Gastroesophageal sphincter (tissue), 4 donors: Measurements from ENCODE around the gene NGEF. TPM values are rescaled to one million over a fixed set of nuclear protein-coding genes. Genes with fewer than 3 reads are reported as not detected.

Experiments used
- ATAC-seq: fragments of 150-250 bp; one replicate; pipeline ENCODE4 v1.9.1; 2016; ENCODE audit warnings: mild to moderate bottlenecking, moderate library complexity
- H3K27ac ChIP-seq, 4 donors: fragments of 200-600 bp; sonication (generic) in 3 of 4; 1 replicate in 3 of 4; 2 replicates in 1 of 4; pipeline ENCODE4 v1.5.1; 2016 to 2019
- H3K27me3 ChIP-seq: fragments of 200-600 bp; sonication (generic); one replicate; pipeline ENCODE4 v1.5.1; 2019
- H3K36me3 ChIP-seq, 2 donors: fragments of 200-600 bp; sonication (generic); one replicate each; pipeline ENCODE4 v1.5.1; 2019; ENCODE audit warnings: control low read depth in 1 of 2
- H3K4me1 ChIP-seq, 3 donors: fragments of 200-600 bp; sonication (generic); 1 replicate in 2 of 3; 2 replicates in 1 of 3; pipeline ENCODE4 v1.5.1; 2016 to 2019; ENCODE audit warnings: control low read depth in 2 of 3
- H3K4me3 ChIP-seq, 2 donors: fragments of 200-600 bp; sonication (generic); one replicate each; pipeline ENCODE4 v1.5.1; 2019; ENCODE audit warnings: mild to moderate bottlenecking in 1 of 2, moderate library complexity in 1 of 2
- H3K9me3 ChIP-seq, 3 donors: fragments of 200-600 bp; sonication (generic); one replicate each; pipeline ENCODE4 v1.5.1; 2017 to 2019; ENCODE audit warnings: control low read depth in 2 of 3
- EP300 ChIP-seq: sonication (generic); formaldehyde crosslinking; IDR thresholded peaks from one replicate; pipeline ENCODE4 v1.6.1; 2017; ENCODE audit warnings: antibody characterized with exemption, mild to moderate bottlenecking
- POLR2A ChIP-seq, 2 donors: fragments of 450-650 bp; IDR thresholded peaks; one replicate each; pipeline ENCODE4 v1.6.1; 2017; ENCODE audit warnings: antibody characterized with exemption in 2 of 2, mild to moderate bottlenecking in 2 of 2, moderate library complexity in 1 of 2
- POLR2AphosphoS5 ChIP-seq: sonication (generic); formaldehyde crosslinking; IDR thresholded peaks from one replicate; pipeline ENCODE4 v1.6.1; 2017; ENCODE audit warnings: antibody characterized with exemption
- WGBS, 2 donors: methylation state at CpG; one replicate each; pipeline ENCODE4 v1.1.5; 2018; ENCODE audit warnings: low coverage in 1 of 2; 5-methylcytosine and 5-hydroxymethylcytosine counted together
- total RNA-seq, 4 donors: library from RNA; depleted of rRNA; stranded (reverse); fragments of >200 nt; gene quantifications; one replicate each; pipeline ENCODE4 v1.1.0, GENCODE V29; 2016
- TF ChIP-seq, protein P1 (sequence below), 4 experiments: fragments of 200-600 bp in 2 of 4; fragments of 450-650 bp in 2 of 4; sonication (generic) in 1 of 4; IDR thresholded peaks; one replicate each; pipeline ENCODE4 v1.5.1; 2017 to 2019; ENCODE audit warnings: antibody characterized with exemption in 4 of 4, mild to moderate bottlenecking in 2 of 4, moderate library complexity in 2 of 4

The NGEF gene
- total RNA-seq, 4 donors from 2014 or later, result 0.40 to 0.49 (median 0.46) TPM; not detected in 1

DNA sequence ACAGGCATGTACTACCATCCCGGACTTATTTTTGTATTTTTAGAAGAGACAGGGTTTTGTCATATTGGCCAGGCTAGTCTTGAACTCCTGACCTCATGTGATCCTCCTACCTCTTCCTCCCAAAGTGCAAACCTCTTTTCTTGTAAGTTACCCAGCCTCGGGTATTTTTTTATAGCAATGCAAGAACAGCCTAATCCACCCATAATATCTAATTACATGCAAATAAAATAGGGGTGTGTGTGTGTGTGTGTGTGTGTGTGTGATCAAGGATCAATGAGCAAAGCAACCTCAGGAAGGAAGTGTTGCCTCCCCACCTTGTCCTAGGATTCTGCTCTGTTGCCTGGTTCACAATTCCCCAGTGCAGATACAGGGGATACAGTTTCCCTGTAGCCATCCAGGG, 45.6 kb downstream of the NGEF start:
- Histone ChIP-seq H3K36me3 (no peaks in the 10 kb centered on the region), H3K9me3 (peaks cover 0 to 25% (median 0%) of the 10 kb centered on the region in 3 donors), H3K27ac (no peak overlapping the region), H3K4me3 (no peak overlapping the region), H3K27me3 (no peaks in the 10 kb centered on the region), H3K4me1 (no peaks in the 10 kb centered on the region)
- TF ChIP-seq, protein P1, sequence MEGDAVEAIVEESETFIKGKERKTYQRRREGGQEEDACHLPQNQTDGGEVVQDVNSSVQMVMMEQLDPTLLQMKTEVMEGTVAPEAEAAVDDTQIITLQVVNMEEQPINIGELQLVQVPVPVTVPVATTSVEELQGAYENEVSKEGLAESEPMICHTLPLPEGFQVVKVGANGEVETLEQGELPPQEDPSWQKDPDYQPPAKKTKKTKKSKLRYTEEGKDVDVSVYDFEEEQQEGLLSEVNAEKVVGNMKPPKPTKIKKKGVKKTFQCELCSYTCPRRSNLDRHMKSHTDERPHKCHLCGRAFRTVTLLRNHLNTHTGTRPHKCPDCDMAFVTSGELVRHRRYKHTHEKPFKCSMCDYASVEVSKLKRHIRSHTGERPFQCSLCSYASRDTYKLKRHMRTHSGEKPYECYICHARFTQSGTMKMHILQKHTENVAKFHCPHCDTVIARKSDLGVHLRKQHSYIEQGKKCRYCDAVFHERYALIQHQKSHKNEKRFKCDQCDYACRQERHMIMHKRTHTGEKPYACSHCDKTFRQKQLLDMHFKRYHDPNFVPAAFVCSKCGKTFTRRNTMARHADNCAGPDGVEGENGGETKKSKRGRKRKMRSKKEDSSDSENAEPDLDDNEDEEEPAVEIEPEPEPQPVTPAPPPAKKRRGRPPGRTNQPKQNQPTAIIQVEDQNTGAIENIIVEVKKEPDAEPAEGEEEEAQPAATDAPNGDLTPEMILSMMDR (IDR thresholded peaks at IDR 0.05), result no peak
- TF ChIP-seq POLR2AphosphoS5, result no peak
- ATAC-seq, result no peak
- WGBS, 2 donors, result 49 to 57% methylated on average over 1 to 2 of the region's 2 CpGs

DNA sequence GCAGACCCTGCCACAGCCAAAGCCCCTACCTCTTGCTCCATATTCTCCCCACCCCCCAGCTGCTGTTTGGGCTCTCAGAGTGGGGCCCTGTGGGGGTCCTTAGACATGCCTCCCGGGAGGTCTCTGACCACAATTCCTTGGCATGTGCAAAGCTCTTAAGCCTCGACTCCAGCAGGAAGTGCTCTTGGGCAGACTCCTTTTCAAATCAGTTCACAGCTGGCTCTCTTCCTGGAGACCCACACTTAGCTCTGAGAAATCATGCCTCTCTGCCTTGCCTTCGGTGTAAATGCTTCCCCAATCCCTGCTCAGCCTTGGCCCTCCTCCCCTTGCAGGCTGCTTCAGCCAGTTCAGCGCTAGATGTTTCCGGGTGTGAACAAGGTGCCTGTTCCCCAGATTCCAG, 46.9 kb downstream of the NGEF start:
- ATAC-seq, result no peak
- WGBS, 2 donors, result 57% methylated on average over 5 of the region's 5 CpGs; no CpG with 5 or more reads in 1 of the 2 donors
- peaks cover 7% of the 10 kb centered on the region for H3K27me3 ChIP-seq
- TF ChIP-seq POLR2A (IDR thresholded peaks at IDR 0.05) (no peak), POLR2AphosphoS5 (no peak), EP300 (no peak)
- TF ChIP-seq, protein P1 (IDR thresholded peaks at IDR 0.05), result no peak
- H3K9me3 ChIP-seq, result peaks cover 0 to 39% (median 0%) of the 10 kb centered on the region in 3 donors
- no peak overlapping the region for H3K4me3 ChIP-seq
- no peak overlapping the region for H3K27ac ChIP-seq
- H3K4me1 ChIP-seq, result no peaks in the 10 kb centered on the region
- no peaks in the 10 kb centered on the region for H3K36me3 ChIP-seq

DNA sequence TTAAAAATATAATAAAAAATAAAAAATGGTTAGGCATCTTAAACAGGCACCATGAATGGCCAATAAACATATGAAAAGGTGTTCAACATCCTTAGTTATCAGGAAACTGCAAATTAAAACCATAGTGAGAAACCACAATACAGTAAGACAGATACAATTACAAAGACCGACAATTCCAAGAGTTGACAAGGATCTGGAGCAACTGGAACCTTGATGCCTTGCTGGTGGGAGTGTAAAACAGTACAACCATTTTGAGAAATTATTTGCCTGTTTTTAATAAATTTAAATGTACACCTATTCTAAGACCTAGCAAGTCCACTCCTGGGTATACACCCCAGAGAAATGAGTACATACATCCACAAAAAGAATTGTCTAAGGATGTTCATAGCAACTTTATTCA, 49.1 kb downstream of the NGEF start:
- H3K27me3 ChIP-seq, result peaks cover 23% of the 10 kb centered on the region
- H3K36me3 ChIP-seq, result no peaks in the 10 kb centered on the region
- H3K4me1 ChIP-seq, result no peaks in the 10 kb centered on the region
- no peak overlapping the region for H3K27ac ChIP-seq
- peaks cover 0 to 41% (median 0%) of the 10 kb centered on the region in 3 donors for H3K9me3 ChIP-seq
- 100% methylated on average over 1 of the region's 1 CpG for WGBS, 2 donors
- TF ChIP-seq POLR2A (IDR thresholded peaks at IDR 0.05), result no peak
- no peak for TF ChIP-seq POLR2AphosphoS5
- TF ChIP-seq, protein P1 (IDR thresholded peaks at IDR 0.05), result no peak
- no peak for TF ChIP-seq EP300
- no peak overlapping the region for H3K4me3 ChIP-seq
- no peak for ATAC-seq

DNA sequence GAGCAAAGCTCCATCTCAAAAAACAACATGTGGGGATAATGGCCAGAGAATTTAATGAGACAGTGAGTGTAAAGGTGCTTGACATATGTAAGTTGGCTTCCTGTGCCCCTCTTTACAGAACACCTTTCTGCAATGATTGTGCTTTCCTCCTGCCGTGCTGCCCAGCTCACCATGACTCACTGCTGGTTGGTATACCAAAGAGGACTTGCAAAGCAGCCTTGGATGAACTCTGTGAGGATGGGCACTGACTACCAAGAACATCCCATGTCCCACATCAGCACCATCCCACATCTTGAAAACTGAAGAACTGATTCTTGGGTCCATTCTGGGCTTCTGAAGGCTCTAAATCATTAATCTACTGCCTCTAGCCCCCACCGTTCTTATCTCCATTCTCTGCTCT, 52.2 kb downstream of the NGEF start:
- no peak for ATAC-seq
- Histone ChIP-seq H3K4me3 (no peak overlapping the region), H3K36me3 (no peaks in the 10 kb centered on the region), H3K27me3 (peaks cover 23% of the 10 kb centered on the region), H3K27ac (no peak overlapping the region), H3K4me1 (no peaks in the 10 kb centered on the region), H3K9me3 (peaks cover 0 to 31% (median 0%) of the 10 kb centered on the region in 3 donors)
- TF ChIP-seq POLR2A (IDR thresholded peaks at IDR 0.05) (no peak), EP300 (no peak)
- 60 to 64% methylated on average over 2 of the region's 2 CpGs for WGBS, 2 donors

DNA sequence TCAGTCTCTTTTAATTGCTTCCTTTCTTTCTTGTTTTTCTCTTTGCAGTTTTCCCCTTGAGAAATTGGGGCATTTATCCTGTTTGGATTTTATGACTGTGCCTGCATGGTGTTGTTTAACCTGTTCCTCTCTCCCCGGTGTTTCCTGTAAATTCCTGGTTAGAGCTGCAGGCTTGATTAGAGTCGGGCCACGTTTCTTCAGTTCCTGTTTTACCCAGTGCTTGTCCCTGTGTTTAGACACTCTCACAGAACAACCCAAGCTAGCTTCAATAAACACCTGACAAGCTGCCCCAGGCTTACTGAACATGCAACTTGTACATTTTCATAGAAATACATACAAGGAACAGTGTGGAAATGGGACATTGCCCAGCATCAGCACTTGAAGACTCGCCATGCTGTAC, 53.9 kb downstream of the NGEF start:
- whole genome bisulfite sequencing, 2 donors, result 85 to 100% methylated on average over 2 to 4 of the region's 4 CpGs
- ATAC-seq, result no peak
- peaks cover 0 to 26% (median 0%) of the 10 kb centered on the region in 3 donors for H3K9me3 ChIP-seq
- no peaks in the 10 kb centered on the region for H3K36me3 ChIP-seq
- H3K27me3 ChIP-seq, result peaks cover 23% of the 10 kb centered on the region
- H3K4me1 ChIP-seq, result no peaks in the 10 kb centered on the region
- TF ChIP-seq EP300 (no peak), POLR2AphosphoS5 (no peak), POLR2A (IDR thresholded peaks at IDR 0.05) (no peak)
- TF ChIP-seq, protein P1 (IDR thresholded peaks at IDR 0.05), result no peak
- no peak overlapping the region for H3K4me3 ChIP-seq
- H3K27ac ChIP-seq, result no peak overlapping the region
